NK-92 treated with Interleukin-12 subunit alpha and Interleukin-12 subunit beta, amount 100 ng/mL, for 24 hours (cell line): Measurements from ENCODE around the gene TFDP2.

Source experiments
- DNase-seq: peaks from one replicate; lab custom pipeline; 2025; lab: John Stamatoyannopoulos, UW

TFDP2 gene

DNA sequence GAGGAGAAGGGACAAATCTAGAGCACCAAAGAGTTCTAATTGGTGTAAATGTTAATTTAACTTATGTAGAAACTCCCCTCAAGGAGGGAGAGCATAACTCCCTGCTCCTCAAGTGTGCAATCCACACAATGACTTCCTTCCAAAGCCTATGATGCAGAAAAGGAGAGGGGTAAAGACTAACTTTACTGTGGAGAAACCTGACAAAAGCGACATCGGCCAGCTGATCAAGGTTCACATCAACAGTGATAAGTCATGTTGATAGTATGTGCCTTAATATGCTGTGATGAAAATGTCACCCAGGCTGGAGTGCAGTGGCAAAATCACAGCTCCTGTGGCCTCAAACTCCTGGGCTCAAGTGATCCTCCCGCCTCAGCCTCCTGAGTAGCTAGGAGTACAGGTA lies 76.5 kb downstream of the TFDP2 start:
- no peak for DNase-seq

DNA sequence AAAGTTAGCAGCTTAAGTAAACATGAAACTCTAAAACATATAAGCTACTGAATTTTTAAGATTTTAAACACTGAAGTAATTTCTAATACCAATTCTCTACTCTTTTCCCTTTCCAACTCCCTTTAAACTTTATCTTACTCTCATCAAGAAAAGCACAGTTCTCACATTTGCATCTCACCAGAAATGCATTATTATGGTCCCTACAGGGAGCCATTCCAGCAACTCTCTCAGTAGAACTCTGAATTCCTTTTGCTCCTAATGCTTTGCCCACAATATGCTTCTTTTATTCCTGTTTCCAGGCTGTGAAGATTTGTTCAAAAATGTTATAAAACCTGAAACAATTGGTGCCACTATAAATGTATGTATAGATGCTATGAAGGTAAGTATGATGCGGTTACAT lies 83.4 kb downstream of the TFDP2 start:
- no peak for DNase-seq

DNA sequence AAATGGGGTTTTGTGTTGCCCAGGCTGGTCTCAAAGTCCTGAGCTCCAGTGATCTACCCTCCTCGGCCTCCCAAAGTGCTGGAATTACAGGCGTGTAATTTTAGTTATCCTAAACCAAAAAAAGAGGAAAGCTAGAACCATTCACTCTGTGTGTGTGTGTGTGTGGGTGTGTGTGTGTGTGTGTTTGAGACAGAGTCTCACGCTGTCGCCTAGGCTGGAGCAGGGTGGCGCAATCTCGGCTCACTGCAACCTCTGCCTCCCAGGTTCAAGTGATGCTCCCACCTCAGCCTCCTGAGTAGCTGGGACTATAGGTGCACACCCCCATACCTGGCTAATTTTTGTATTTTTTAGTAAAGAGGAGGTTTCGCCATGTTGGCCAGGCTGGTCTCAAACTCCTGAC lies 84.0 kb downstream of the TFDP2 start:
- no peak for DNase-seq

DNA sequence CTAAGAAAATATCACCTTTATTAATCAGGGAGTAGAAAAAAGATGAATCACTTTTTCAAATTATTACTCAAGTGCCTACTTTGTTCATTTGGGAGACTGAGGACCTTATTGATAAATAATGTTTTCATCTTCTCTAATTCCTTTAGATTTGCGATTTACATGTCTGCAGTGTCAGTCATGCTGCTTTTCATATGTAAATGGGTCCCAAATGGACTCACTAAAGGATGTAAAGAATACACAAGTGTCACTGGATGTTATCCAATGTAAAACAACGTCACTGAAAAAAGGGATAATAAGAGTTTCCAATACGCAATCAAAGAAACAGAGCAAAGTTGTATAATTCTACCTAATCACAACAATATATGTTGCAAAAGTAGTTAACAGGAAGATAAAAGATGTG lies 84.9 kb downstream of the TFDP2 start:
- no peak for DNase-seq

DNA sequence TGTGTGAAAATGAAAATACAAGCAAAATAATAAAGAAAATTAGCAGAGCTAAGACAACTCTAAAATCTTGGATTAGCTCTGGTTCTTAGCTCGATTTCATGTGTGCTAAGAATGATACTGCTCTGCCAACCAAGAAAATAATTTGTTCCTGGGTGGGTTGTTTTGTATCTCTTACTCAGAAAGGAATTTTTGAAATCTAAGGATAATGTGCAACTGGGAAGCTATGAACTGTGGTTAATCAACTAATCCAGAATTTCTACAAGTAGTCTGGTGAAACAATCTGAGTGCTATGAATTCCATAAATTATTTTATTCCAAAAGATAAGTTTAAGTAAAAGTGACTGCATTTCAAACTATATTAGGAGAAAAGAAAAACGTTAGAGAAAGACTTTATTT lies 92.0 kb downstream of the TFDP2 start:
- DNase-seq: no peak

DNA sequence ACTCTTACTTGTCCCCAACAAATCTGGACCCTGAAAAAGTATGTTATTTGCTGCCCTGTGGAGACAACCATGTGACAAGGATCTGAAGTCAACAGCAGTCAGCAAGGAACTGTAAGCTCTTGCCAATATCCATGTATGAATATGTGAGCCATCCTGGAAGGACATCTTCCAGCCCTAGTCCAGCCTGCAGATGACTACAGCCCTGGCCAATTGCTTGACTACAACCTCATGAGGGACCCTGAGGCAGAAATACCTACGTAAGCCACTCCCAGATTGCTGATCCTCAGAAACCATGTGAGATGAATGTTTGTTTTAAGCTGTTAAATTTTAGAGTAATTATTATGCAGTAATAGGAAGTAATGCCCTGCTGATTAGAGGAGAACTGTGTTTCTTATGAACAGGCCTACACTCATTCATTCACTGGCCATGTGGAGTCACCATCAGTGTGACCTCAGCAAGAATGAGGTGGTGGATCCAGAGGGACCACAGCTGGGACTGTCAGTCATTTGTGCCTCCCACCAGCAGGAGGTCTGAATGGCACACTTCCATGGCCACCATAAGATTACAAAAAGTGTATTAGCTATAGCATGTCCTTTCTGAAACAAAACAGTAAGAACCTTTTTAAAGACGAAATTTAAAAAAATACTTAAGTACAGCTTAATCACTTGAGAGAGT lies 92.6 kb downstream of the TFDP2 start:
- DNase-seq: no peak

DNA sequence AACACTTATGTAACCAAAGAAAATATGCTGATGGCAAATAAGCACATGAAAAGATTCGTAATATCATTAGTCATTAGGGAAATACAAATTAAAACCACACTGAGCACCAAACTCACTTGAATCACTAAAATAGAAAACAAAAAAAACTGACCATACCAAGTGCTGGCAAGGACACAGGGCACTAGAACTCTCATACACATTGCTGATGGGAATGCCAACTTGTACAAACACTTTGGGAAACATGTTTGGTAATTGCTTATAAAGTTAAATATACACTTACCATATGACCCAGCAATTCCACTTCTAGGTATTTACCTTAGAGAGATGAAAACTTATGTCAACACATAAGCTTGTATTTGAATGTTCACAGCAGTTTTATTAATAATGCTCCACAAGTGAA lies 95.5 kb downstream of the TFDP2 start:
- no peak for DNase-seq

DNA sequence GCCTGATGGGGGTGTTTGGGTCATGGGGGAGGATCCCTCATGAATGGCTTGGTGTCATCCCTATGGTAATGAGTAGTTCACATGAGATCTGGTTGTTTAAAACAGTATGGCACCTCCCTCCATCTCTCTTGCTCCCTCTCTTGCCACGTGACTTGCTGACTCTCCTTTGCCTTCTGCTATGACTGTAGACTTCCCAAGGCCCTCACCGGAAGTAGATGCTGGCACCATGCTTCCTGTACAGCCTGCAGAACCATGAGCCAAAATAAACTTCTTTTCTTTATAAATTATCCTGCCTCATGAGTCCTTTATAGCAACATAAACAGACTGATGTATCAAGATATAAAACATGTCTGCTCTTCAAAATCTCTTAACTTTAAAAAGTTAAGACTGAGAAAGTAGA lies 96.1 kb downstream of the TFDP2 start:
- no peak for DNase-seq

DNA sequence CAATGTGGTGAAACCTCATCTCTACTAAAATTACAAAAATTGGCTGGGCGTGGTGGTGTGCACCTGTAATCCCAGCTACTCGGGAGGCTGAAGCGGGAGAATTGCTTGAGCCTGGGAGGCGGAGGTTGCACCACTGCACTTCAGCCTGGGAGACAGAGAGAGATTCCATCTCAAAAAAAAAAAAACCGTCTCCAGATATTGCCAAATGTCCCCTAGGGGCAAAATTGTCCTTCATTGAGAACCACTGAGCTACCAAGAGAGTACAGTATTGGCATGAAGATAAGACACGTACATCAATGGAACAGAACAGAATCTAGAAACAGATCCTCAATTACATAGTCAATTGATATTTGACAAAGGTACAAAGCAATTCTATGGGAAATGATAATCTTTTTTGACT lies 98.0 kb downstream of the TFDP2 start:
- no peak for DNase-seq

DNA sequence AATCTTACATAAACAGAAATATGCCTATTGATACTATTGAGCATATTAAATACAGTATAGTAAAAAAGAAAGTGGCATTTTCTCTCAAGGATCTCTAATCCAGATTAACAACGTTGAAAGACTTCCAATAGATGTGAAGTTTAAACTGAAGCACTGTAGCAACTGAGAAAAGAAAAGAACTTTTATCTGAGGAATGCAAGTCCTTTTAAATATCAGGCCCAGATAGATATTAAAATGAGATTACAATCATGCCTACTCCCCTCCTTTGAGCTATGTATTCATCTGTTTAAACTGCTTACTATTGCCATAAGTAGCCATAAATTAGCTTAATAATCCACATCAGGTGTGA lies 102.3 kb downstream of the TFDP2 start:
- no peak for DNase-seq

DNA sequence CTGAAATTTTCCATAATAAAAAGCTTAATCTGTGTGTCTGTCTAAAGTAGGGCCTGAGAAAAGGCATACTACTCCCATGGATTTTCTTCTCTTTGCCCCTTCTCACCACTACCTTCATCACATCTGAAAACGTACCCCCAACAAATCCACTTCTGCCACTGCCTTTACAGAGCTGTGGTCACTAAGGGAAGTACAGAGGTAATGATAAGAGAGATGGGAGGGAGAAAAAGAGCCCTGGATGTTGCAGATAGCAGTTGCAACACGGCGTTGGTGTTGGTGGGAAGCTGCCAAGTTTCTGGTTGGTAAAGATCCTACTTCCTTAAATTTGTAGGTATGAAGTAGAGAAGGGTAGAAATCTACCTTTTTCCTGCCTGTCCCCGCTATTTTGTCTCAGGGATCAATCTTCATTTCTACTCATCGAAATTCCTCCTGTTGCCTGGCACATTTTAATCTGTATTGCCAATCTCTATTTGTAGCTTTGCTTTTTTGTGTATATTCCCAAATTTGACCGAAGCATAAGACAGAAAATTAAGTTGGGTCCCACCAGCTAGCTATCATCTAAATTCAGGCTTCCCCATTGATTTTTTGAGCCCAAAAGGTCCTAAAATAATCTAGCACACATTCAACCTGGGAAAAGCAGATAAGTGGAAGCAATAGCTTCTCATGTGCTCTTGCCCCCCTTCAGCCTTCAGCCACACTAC lies 102.9 kb downstream of the TFDP2 start:
- DNase-seq: no peak

DNA sequence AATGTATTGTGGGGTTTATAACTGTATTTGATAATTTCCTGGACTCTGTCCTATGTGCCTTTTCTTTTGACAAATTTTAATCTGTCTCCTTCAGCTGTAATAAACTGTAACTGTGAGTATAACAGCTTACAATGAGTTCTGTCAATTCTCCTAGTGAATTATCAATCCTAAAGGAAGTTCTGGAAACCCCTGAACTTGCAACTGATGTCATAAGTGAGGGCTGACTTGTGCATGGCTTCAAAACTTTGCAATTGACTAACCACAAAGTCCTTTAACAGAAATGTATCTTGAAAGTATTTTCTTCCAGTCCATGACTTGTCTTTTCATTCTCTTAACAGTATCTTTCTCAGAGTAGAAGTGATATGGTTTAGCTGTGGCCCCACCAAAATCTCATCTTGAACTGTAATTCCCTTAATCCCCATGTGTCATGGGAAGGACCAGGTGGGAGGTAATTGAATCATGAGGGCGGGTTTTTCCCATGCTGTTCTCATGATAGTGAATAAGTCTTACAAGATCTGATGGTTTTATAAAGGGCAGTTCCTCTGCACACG lies 108.3 kb downstream of the TFDP2 start:
- DNase-seq: no peak

DNA sequence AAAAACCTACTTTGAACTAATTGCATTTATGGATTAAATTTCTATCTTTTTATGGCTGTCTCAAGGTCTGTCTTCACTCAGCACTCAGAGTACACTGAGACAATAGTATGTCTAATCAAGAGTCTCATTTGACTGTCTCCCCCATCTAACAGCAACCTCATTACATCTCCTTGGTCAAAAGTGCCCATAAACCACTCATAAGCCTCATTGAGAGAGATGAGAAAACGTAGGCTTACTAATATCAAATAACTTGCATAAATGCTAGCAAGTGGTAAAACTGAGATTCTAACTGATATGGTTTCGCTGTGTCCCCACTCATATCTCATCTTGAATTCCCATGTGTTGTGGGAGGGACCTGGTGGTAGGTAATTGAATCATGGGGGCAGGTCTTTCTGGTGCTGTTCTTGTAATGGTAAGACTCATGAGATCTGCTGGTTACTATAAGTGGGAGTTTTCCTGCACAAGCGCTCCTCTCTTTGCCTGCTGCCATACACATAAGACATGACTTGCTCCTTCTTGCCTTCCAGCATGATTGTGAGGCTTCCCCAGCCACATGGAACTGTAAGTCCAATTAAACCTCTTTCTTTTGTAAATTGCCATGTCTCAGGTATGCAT lies 113.9 kb downstream of the TFDP2 start:
- DNase-seq: no peak

DNA sequence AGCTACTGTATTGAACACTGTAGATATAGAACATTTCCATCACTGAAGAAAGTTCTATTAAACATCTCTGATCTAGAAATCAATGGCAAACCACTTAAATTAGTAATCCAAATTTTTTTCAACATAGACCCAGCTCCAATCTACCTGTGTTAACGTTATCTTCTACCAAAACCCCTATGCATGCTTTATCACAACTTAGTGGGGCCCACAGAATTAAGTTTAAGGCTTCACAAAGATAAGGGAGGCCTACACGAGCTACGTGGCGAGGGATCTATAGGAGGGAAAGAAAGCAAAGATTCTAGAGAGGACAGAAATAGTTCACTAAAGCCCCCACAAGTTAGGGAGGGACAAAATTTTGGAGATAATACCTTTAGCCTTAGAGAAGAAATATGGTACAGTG lies 116.1 kb downstream of the TFDP2 start:
- no peak for DNase-seq

DNA sequence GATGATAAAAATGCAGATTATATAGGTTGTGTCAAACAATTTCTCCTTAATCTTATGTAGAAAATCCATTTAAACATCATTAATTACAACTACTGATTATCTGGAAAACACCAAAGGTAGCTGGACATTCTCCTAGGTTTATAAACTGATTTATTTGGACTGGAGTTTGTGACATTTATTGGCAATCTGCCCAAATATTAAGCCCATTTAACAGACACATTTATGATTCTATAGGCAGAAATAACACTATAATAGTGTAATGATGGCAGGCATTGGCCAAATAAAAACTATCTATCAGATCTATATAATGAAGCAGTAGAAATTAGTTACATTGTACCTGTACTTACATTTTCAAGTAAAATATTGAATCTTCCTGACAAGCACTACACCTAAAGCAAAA lies 117.8 kb downstream of the TFDP2 start:
- no peak for DNase-seq

DNA sequence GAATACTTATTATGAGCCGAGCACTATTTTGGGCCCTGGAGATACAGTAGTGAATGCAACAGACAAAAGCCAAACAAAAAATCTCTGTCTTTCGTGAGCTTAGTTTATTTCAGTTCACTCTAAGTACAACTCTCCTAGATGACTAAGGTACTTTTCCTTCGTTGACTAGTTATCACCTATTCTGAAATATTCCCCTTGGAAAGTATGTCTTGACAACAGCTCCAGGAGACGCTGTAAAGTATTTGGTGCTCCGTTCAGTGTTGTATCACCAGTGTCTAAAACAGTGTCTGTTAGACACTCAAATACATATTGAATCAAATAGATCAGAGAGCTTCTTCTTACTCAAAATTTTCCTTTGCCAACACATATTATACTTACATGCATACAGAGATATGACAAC lies 119.6 kb downstream of the TFDP2 start:
- DNase-seq: no peak

DNA sequence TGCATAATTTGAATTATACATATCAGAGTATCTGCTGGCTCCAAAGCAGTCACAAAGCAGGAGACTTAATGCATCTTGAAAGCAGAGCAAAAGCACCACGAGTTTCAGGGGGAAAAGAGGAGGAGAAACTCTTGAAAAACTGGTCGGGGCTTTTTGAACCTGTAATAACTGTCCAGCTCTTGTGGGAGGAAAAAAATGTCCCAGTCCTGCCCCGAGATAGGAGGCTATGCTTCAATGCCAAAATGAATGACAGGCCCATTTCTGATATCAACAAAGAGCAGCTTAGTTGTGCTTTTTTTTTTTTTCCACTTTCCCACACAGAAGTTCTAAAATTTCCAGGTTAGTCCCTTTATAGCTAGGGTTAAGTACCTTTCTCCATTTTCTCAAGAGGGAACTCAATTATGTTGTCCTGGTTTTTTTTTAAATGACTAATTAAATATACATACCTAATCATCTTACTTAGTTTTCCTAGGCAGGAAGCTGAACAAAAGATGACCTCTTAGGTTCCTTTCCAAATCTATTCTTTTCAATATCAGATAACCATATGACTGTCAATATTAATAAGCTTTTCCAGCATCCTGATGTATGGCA lies 120.2 kb downstream of the TFDP2 start:
- DNase-seq: no peak

DNA sequence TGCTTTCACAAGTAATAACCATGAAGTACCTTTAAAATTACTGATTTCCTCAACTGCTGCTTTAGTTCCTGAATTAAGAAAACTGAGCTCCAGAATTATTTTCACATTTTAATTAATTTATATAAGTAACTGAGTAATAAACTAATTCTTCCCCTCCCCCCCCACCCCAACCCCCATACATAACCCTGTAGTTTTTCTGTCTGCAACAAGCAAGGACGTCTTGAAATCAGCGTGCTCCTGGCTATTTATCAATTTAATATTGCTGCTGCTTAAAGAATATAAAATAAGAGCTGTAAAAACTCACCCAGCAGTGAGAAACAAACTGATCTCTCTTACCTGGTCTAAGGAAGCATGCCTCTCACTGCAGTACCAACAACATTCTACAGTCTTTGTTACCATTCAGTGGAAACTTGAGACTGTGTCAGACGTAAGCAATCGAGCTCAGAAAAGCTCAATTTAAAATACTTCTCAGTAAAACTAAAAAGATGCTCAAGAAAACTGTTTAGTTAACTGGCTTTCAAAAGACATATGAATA lies 121.0 kb downstream of the TFDP2 start:
- DNase-seq: no peak

DNA sequence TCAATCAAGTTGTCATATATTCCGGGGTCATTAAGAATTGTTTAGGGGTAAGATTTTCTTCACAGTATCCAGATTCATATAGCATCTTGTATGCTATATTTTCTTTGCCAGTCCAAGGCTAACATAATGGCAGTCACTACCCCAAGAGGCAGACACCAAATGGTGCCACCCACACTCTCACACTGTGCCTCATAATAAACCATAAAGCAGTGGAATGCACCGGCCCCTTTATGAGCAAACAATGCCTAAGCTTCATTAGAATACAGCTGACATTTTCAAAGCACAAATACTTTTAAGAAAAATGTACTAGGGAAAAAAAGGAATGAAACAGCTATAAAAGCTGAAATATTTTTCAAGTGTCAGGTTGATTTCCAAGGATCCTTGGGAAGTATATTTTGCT lies 121.6 kb downstream of the TFDP2 start:
- DNase-seq: no peak

DNA sequence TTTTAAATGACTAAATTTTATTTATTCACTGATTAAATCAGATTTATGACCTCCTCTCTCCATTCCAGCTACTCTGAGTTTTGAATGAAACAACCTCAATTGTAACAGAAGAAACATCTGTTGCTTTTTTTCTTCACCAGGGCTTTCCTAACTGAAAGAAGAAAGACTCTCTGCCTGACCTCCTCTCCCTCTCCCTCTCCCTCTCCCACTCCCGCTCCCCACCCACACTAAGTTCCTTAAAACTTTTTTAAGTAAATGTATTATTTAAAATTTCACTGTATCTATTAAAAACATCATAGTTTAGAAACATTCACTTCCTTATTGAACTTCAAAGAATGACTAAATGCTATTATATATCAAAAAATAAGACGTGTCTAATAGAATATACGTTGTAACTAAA lies 122.0 kb downstream of the TFDP2 start:
- DNase-seq: no peak

DNA sequence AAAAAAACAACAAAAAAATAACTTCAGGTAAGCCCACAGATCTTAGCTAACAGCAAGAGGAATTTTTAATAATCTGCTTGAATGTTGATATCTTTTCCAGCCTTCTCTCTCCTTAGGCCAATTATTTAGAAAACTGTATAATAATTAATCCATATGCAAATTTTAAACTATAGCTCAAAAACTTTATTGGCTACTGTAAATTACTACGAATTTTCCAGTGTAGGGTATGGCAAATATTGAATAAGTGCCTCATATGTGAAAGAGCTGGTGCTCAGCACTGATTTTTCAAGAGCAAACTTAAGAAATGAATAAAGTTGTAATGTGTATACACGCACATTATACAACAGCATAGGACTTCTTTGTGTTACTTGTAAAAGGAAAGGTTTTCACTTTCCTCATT lies 123.0 kb downstream of the TFDP2 start:
- no peak for DNase-seq

DNA sequence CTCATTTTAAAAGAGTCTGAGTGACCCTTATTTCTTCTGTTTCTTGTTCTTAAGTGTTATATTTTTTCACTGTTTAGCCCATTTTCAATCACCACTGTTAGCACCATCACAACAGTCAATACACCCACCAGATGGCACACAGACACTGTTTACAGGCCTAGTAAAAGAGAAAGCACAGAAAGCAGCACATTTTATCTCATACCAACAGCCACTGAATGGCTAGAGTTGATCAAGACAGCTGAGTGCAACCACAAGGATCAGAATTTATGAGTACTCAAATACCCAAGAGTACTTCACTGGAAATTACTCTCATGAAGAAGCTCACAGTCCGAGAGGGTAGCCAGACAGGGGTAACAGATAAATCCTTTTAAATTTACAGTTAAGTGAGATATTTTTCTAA lies 127.0 kb downstream of the TFDP2 start:
- DNase-seq: no peak

DNA sequence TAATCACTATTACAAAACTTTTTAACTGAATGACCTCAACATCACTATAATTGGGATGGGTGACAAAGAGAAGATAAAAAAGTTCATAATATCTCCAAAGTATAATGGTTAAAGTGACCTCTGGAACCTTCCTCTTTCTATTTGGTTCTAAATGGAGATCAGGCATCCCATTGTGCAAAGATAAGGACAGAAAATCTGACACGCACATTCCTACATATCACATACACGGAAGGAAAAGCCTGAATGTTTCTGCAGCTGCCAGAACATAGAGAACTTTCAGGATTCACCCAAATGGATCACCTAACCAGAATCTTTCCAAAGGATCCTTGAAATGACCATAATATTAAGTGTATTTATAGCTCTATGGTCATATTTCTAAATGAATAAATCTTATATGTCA lies 128.2 kb downstream of the TFDP2 start:
- DNase-seq: no peak
